Right ventricle myocardium superior (tissue), 1 donor: ENCODE results near the gene TCF7L2. TPM values are rescaled to one million over a fixed set of nuclear protein-coding genes. Genes with fewer than 3 reads are reported as not detected.
"Not testable (repeated sequence)": the region's sequence is repeated elsewhere in the genome, so short reads cannot be mapped to it uniquely, and the experiment has no call there.

ENCODE experiments used
- ATAC-seq: fragments of 200-7000 bp; cut with Tn5 transposase; one replicate; pipeline ENCODE4 v1.9.1; 2020; ENCODE audit warnings: mild to moderate bottlenecking; ENCODE audit not compliant: poor library complexity
- DNase-seq: peaks from one replicate; pipeline ENCODE4 v3.0.0-alpha.2; 2020
- intact Hi-C: fragments of 100-400 bp; cut with DNase I; formaldehyde crosslinking; loops from one replicate; pipeline ENCODE4 v1.11.2; 2022
- total RNA-seq: library from RNA; stranded (reverse); fragmentation: NEBNext Ultra II Directional; extraction: Animal tissue kit (Norgen Biotek cat#: 25700); gene quantifications from one replicate; pipeline ENCODE4 v1.2.1, GENCODE V29; 2021
- donor health status: DM: no; HTN: yes; CAD: no; lungs with severe emphysema.

The TCF7L2 gene
- total RNA-seq, 1 donor from 2014 or later: 9.4 TPM

DNA sequence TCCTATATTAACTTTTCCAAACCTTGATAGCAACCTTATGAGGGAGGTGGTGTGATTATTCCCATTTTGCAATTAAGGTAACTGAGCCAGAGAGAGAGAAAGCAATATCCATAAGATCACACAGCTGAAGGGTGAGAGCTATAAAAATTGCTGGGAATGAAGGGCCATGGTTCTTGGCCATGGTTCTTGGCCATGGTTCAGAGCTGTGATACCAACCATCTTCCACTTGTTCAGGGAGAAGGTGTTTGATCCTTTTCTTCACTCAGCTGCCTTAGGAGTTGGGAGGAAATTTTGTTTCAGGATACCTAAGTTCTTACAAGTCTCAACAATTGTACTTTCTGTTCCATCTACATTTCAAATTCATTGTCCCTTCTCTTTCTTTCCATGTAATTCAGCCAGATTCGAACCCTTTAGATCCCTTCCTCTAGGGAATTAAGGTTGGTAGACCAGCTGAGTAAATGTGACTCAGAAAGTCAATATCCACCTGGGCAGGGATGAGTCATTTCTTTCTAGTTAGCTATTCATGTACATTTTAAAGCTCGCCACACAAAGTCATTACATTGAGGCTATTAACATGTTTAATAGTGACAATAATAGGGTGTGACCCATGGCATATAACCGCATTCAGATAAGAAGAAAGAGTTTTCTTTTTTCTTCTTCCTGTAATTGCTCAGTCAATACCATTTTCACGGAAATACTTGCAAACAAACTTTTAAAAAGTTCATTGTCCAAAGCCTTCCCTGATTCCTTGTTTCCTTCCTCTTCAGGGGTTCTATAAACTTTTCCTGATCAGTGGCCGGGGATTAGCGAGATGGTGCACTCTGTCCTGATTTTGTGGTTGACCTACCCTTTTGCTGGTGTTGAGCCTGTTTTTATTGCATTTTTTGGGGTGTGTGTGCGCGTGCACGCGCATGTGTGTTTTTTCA, 143.4 kb downstream of the TCF7L2 start:
- DNase-seq (no peak), ATAC-seq (no peak)
- intact Hi-C loops: no loop called here

- intact Hi-C loops: no loop called here
- DNase-seq: no peak
- ATAC-seq: no peak
Observed at GRCh38 chr10:113094114-113094486, 144.1 kb downstream of the TCF7L2 start.

DNA sequence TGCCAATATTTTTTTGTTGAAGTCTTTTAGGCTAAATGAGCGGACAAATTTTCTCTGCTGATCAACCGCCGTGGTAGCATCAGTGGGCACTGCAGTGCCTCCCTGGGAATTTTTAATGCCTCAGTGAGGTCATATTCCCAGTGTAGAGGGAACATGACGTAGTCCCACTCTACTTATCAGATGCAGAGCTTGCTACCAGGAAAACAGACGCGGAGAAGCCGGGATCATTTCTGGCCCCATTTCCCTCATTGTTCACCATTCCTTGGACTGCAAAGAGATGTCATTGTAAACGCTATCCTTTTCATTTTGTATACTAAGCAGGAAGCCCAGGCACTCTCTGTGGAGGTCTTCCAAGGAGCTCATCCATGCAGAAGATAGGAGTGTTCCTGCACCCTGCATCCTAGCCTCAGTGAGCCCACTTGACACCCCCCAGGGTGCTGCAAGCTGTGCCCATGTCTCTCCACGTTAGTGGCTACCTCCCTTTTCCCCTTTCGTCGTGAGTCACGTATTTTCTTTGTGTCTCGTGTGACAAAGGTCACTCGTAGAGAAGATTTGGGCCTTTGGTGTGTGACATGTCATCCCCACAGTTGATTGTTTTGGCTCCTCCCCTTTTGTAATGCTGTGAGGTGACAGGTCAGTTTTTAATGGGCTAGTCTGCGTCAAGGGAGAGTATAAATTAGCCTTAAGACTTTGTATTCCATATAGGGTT, 145.5 kb downstream of the TCF7L2 start:
- DNase-seq: no peak
- peak; percentile 16 for ATAC-seq
- intact Hi-C loops: no loop called here

DNA sequence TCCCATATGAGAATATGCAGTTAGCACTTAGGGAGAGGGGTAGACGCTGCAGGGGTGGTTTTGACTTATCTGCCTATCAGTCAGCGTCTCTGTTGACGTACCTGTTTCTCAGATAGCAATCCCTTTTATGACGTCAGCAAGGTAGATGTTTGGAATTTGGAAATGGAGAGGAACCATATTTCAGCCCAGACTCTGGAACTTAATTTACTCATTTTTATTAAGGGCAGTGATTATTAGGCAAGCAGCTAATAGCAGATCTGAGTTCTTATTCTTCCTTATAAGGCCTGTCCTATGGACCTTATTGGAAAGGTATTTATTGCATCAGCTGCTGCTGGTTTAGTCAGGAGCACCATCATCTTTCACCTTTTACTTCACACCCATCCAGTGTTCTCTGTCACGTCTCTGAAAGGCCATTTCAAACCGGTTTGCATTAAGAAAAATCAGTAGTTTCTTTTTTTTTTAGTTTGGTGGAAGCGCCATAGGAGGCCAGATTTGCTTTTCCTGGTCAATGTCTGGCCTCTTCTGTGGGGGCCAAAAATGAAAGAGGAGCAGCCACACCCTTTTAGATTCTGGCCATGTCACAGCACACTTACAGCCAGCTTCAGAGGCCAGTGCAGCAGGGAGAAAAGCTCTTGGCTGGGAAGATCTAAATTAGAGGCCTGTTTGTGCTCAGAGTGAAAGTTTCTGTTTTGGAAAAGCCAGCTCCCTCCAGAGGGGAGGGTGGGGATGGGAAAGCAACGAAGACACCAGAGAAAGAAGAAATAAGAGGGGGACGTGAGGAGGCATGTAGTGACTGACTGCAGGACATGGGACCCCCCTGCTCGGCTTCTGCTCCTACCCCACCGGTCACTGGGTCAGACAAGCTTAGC, 146.3 kb downstream of the TCF7L2 start:
- ATAC-seq (peak; percentile 79), DNase-seq (no peak)
- intact Hi-C loops: no loop called here

GRCh38 chr10:113097036-113097435, 147.0 kb downstream of the TCF7L2 start:
- intact Hi-C loops: no loop called here
- ATAC-seq: no peak
- no peak for DNase-seq

- DNase-seq: no peak
- ATAC-seq: no peak
- intact Hi-C loops: no loop called here
Observed at GRCh38 chr10:113099431-113100183, 149.6 kb downstream of the TCF7L2 start.

DNA sequence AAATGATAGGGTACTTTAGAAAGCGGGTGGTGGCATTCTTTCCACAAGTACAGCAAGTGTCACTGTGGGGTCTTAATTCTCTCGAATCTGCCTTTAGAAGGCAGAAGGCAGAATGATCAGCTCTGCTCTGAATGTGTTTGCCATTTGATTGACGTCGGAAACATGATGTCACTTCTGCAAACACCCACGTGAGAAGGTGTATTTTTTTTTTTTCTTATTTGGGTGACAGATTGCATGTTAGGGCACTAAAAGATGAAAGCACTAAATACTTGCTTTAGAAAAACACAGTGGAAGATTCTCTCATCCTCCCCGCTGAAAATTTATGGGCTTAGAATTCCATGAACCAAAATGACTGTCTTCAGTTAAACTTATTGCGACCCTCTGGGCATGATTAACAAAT, 150.2 kb downstream of the TCF7L2 start:
- DNase-seq (no peak), ATAC-seq (no peak)
- intact Hi-C loops: no loop called here

GRCh38 chr10:113103131-113103840, 153.2 kb downstream of the TCF7L2 start:
- ATAC-seq (no peak), DNase-seq (no peak)
- intact Hi-C loops: no loop called here

GRCh38 chr10:113104047-113104446, 154.0 kb downstream of the TCF7L2 start:
- DNase-seq: no peak
- ATAC-seq: no peak
- intact Hi-C loops: no loop called here

DNA sequence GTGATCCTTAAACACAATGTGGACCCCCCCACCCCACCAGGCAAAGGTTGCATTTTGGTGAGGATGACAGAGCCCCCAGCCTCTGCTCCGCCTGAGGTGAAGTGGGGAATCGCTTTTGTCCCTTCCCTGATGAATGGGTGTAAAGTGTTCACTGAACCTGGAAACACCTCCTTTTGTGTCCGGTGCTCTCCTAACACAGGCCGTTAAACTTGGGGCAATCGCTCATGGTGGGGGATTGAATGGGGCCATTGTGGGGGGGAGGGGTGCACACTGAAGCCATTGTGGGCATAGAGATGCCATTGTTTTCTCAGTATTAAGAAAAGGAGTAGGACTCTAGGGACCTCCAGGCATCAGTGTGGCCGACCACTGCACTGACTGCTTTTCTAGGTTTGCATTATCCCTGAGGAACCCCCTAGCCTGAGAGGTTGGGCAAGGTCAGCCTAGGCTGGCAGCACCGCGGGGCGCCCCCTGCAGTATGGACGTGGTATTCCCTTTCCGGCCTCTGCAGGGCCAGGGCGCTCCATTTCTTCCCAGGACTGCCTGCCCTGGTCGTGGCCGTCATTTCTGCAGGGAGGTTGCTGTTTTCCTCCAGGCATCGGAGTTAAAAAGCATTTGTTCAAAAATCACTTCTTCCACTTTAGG, 158.3 kb downstream of the TCF7L2 start:
- intact Hi-C loops: no loop called here
- ATAC-seq: no peak
- no peak for DNase-seq

DNA sequence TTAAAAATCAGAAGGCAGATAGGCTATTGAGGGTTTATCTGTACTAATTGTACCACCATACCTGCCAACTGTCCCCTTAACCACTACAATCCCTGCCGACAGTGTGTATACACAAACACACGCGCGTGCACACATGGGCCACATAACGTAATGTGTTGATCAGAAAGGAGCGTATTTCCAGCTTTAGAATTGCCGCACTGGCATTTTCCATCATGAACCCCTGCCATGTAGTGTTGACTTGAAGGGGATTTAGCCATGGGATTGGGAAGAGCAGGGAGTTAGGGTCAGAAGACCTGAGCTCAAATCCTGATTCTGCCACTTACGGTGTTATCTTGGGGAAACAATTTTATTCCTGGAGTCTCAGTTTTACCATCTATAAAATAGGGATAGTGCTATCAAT, 158.9 kb downstream of the TCF7L2 start:
- intact Hi-C loops: no loop called here
- ATAC-seq: no peak
- DNase-seq: no peak

- ATAC-seq, intact Hi-C loops, DNase-seq: not testable (repeated sequence)
Observed at GRCh38 chr10:113109482-113109881, 159.4 kb downstream of the TCF7L2 start.

- ATAC-seq: no peak
- intact Hi-C loops: no loop called here
- DNase-seq: no peak
Observed at GRCh38 chr10:113111260-113111659, 161.2 kb downstream of the TCF7L2 start.

GRCh38 chr10:113111900-113112853, 162.1 kb downstream of the TCF7L2 start:
- intact Hi-C loops: no loop called here

GRCh38 chr10:113113241-113113640, 163.2 kb downstream of the TCF7L2 start:
- DNase-seq (no peak), ATAC-seq (no peak)
- intact Hi-C loops: no loop called here

More at GRCh38 chr10:113111900-113112853, 162.1 kb downstream of the TCF7L2 start:
- ATAC-seq (peak; percentile 68), DNase-seq (no peak)

DNA sequence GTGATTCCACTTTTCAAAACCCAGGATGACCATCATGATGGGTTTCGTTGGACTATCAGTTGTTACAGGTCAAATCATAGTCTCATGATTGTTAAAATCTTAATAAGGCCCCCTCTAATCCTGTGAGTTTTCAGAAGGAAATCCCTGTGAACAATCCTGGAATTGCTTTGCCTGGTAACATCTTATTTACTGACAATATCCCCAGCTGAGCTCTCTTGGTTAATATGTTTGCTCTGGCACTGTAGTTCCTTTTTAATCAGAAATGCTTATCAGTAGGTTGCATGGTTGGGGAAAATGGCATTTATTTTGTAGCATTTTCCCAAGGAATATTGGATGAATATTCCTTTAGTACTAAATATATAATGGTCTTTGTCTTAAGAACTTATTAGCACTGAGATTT, 163.9 kb downstream of the TCF7L2 start:
- intact Hi-C loops: no loop called here
- DNase-seq (no peak), ATAC-seq (no peak)
